ENCODE data around the gene TNFAIP8.

TNFAIP8 gene

DNA sequence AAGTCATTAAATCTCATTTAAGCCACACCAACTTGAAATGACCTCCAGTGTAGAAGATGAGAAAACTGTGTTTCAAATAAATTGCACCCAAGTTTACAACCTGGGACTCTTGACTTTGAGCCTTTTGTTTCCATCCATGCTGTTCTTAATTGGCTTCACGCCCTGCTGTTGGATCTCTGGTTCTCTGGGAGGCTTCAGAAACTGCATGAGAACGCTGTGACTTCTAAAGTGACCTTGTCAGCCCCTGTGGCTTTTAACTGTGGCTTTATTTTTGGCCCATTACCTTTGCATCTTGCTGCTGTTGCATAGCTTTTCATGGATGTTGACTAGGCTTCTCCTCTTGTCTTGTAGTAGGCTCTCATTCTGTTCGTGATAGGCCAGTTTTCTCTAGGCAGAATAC lies 29.3 kb downstream of the TNFAIP8 start:
- in situ Hi-C loops (cut with HindIII; ENCODE audit: low pct_ligation_motif_present, low pct_unique_long_range_greater_than_20kb, low sequenced_read_pairs), result no loop called here
- no peak for DNase-seq

DNA sequence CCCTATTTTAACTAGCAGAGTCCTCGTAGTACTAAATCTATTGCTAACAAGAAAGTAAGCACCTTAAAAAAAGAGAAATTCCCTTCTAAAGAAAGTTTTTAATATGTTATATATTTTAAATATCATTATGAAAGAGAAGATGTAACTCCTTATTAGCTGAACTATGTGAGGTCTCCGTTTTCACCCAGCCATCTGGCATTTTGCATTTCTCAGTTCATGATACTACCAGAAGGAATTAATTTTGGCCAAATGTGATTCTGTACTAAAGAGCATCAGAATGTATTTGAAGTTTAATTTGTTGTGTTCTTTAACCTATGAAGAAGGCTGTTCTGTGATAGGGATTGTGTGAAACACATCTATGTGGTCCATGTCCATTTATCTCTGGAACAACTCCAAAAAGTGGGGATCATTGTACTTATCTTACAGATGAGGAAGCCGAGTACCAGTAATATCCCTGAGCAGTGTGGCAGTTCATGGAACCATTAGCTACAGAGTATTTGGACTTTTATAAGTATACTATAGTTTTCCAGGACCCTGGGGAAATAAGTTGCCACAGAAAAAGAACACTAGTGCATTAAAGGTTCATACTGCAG lies 29.8 kb downstream of the TNFAIP8 start:
- DNase-seq, result no peak
- in situ Hi-C loops (cut with HindIII; ENCODE audit: low pct_ligation_motif_present, low pct_unique_long_range_greater_than_20kb, low sequenced_read_pairs), result no loop called here

DNA sequence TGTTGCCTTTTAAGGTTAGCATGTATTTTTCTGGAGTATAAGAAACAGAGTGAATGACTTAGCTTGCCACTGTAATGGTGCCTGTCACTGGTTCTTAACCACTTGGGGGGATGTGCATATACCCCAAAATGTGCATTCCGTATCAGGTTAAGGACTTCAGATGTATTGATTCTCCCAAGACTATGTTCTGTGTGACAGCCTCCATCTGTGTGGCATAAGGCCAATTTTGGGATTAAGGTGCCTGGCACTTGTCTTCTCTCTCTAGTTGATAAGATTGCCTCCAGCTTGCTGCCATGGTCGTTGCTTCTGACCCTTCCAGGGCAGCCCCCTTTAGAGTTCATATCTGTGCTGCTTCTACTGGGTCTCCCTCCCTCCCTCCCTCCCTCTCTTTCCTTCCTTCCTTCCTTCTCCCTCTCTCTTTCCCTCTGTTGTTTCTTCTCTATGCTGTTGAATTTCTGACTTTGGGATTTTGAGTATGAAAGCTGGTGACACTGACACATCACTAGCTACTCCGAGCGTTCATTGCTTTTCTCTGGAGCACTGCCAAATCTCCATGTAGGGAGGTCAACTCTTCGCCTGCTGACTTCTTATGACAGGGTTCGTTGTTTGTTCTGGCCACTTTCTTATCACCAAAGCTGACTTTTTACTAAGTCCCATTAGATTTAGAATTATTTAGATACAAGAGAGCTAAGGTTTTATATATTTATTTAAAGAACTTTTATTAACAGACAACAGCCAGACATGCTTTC lies 31.0 kb downstream of the TNFAIP8 start:
- no peak for DNase-seq
- in situ Hi-C loops (cut with HindIII; ENCODE audit: low pct_ligation_motif_present, low pct_unique_long_range_greater_than_20kb, low sequenced_read_pairs), result no loop called here

DNA sequence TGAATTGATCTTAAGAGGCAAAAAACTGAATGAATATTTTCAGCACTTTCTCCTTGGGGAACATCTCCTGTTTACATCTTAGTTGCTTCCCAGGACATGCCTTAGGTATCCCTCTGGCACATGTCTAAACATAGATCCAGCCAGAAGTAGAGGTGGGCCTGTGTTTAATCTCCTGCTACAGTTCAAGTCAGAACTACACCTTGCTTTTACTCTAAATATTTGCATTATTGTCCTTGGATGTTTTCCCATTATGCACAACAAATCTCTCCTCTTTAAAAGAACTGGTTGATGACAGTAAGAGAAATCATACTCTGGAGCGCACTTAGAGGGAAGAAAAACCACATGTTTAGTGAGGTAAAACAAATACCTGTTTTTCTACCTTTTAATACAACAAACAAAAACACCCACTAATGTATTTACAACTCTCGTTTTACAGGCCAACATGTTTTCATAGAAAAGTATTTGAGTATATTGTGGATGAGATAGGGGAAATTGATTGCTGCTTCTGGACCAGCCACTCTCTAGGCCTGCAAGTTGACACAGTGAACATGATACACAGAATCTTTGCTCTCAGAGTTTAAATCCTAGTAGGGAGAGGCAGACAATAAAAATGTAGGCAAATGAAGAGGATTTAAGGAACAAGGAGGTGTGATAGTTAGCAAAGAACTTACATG lies 32.3 kb downstream of the TNFAIP8 start:
- DNase-seq, result no peak
- in situ Hi-C loops (cut with HindIII; ENCODE audit: low pct_ligation_motif_present, low pct_unique_long_range_greater_than_20kb, low sequenced_read_pairs), result no loop called here

DNA sequence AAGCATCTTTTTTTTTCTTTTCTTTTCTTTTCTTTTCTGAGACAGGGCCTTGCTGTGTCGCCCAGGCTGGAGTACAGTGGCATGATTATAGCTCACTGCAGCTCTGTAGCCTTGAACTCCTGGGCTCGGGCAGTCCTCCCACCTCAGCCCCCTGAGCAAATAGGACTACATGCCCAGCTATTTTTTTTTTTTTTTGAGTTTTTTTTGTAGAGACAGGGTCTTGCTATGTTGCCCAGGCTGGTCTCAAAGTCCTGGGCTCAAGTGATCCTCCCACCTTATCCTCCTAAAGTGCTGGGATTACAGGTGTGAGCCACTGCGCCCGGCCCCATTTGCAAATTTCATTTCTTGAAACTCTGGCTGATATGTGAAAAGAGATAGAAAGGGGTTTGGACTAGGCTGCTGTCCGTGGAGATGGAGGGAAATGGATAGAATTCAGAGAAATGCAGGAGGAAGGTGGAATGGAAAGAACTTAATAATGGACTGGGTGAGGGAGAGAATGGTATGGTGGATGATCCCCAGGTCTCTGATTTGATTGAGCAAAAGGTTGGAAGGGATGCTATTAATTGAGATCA lies 32.9 kb downstream of the TNFAIP8 start:
- in situ Hi-C loops (cut with HindIII; ENCODE audit: low pct_ligation_motif_present, low pct_unique_long_range_greater_than_20kb, low sequenced_read_pairs), result no loop called here
- DNase-seq, result no peak

DNA sequence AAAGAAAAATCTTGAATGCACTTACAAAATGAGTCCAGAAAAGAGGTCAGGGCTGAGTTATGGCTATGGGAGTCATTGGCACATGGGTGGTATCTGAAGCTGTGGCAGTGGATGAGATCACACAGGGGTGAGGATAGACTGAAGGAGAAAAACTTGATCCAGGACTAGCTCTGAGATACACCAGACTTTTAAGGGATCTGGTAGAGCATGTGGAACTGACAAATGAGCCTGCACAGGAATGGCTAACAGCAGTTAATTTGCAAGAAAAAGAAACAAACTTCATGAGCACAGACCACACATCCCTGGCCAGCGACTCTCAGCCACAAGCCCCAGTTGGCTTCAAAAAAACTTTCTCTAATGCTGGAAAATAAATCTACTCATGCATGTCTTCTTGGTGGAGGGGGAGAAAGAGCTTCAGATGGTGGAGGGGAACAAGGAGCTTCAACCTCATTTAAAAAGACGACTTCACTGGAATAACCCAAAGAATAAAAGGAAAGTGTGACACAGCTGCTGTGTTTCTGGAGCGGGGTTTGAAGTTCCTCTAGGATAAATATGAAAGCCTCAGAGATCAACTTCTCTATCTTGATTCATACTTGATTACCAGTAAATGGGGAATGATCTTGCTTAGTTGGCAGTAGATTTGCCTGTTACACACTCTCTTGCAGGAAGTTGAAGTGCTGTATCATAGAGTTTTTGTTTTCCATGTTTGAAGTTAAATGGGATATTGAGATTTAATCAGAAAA lies 33.6 kb downstream of the TNFAIP8 start:
- in situ Hi-C loops (cut with HindIII; ENCODE audit: low pct_ligation_motif_present, low pct_unique_long_range_greater_than_20kb, low sequenced_read_pairs), result no loop called here

DNA sequence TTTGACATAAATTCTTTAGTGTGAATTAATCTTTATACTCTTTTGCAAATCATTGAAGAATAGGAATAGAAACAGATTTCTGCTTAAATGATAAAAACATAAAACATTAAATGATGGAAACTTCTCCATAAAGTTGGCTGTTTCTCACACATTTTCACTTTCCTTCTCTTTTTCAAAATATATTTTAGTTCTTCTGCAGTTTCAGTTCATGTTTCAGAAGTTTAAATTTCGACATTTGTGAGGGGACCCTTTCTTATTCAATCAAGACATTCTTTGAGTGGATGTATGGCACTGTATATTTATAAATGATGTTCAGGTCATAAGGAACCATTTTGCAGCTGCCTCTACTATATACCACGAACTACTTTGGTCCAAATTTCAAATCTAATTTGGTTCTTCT lies 34.6 kb downstream of the TNFAIP8 start:
- DNase-seq, result no peak
- in situ Hi-C loops (cut with HindIII; ENCODE audit: low pct_ligation_motif_present, low pct_unique_long_range_greater_than_20kb, low sequenced_read_pairs), result no loop called here

More for the DNA sequence above, 33.6 kb downstream of the TNFAIP8 start:
- no peak for DNase-seq

DNA sequence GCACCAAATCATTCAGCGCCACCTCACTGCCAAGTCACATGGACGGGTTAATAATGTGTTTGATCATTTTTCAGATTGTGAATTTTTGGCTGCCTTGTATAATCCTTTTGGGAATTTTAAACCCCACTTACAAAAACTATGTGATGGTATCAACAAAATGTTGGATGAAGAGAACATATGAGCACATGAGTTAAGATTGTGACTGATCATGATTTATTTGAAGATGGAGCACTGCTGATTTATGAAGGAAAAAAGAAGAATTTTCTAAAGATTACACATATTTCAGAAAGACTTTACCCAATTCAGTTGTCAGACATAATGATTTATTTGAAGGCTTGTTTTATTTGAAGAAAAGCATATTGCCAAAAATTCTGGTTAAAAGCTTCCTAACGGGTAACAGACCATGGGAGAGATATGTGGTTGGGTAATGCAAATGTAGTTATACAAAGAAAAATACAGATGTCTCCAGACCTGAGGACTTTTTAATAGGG lies 37.4 kb downstream of the TNFAIP8 start:
- no peak for DNase-seq
- in situ Hi-C loops (cut with HindIII; ENCODE audit: low pct_ligation_motif_present, low pct_unique_long_range_greater_than_20kb, low sequenced_read_pairs), result no loop called here

DNA sequence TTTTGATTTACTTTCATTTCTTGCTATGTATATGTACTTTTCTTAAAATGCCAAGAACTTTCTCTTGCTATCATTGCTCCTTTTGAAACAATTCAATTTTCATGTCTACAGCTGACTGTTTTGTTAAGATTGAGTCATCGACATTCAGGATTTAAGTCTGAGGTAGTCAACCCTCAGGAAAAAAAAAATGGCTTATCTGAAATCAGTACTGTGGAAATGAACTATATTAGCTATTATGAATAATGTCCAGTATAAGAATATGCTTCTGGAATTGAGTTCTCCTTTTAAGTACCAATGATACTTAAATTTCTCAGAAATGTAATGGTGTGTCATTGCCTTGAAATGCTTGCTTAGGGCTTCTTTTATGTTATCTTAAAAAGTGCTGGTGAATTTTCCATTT lies 37.9 kb downstream of the TNFAIP8 start:
- no peak for DNase-seq
- in situ Hi-C loops (cut with HindIII; ENCODE audit: low pct_ligation_motif_present, low pct_unique_long_range_greater_than_20kb, low sequenced_read_pairs), result no loop called here

DNA sequence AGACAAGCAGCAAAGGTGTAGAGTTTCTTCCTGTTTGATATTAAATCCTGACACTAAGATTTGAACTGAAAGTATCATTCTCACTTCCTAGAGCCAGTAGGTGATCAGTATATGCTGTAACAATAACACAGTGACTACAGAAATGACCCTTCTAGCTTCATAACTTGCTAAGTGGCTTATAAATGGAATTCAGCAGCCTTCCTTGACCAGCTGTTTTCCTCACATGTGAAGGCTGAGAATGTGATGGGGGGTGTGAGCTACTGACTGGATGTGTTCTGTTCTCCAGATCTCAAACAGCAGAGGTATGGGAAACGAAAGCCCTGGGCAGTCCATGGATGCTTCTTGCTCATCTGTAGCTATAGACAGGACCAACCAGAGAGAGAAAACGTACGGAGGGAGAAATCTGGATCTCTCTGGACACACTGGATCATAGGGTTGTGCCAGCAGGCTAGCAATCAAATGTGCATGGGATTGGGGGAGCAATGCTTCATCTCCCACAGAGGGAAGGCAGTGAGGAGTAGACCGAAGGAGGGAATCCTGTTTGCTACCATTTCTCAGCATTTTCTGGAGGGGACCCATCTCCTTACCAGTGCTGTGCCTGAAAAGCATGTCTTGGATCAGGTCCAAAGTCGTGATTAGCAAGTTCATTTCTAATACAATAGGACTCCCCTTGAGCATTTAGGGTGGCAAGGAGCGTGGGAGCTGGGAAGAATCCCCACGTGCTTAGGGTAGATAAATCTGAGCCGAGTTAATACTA lies 39.4 kb downstream of the TNFAIP8 start:
- no peak for DNase-seq
- in situ Hi-C loops (cut with HindIII; ENCODE audit: low pct_ligation_motif_present, low pct_unique_long_range_greater_than_20kb, low sequenced_read_pairs), result no loop called here

DNA sequence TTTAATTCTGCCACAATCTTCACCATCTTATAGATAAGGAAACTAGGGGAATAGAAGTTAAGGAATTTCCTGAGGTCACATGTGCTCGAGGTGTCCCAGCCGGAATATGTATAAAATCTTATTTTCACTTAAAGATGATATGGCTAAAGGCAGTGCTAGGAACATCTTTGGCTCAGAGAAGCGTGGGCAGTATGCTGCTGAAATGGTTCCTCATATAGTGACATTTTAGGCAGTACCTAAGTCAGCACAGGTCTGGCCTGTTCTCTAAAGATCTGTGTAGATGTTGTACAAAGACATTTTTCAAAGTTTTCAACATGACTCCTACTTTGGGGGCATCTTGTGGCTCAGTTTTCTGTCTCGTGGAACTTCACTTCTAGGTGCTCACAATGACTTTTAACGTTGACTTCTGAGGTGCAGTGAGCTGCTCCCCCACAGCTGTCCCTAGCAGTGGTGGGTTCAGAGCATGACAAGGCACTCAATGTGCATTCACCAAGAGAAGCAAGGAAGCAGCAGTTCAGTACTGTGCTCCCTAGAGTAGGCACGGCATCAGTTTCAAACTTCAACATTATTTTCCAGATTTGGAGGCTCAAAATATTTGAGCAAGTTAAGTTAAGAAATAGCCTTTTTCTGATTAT lies 40.3 kb downstream of the TNFAIP8 start:
- in situ Hi-C loops (cut with HindIII; ENCODE audit: low pct_ligation_motif_present, low pct_unique_long_range_greater_than_20kb, low sequenced_read_pairs), result no loop called here
- DNase-seq, result no peak

DNA sequence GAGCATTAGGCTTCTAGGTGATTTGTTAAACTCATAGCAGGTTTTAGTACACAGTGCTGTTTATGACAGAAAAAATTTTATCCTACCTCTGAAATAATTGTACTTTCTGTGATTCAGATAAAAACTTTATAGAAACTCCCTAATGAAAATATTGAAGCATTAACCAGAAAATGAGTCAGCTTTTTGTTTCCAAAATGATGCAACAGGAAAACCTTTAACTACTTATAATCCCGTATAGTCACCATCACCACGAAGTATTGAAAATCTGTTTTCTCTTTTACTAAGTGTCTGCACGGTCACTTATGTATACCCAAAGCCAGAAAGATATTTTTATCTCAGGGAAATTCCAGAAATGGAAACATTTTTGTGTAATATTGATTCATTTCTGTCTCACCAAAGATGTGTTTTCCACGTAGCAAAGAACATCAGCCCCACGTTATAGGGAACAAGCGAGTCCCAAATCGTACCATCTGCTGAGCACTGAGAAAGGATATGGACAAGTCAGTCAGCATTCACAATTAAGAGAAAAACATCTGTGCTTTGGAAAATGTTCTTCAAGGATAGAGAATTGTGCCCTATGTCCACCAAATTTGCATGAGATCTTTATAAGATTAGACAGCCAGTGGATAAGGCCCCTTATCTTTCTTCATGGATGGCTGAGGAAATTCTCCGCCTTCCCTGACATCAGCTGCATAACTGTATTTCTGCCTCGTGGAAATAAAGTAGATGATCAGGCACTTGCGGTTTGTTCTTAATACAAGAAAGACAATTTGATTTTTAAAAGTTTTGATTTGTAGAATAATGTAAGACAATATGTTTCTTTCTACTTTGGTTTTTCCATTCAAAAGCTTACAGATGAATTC lies 41.9 kb downstream of the TNFAIP8 start:
- peak; percentile 27 for DNase-seq
- in situ Hi-C loops (cut with HindIII; ENCODE audit: low pct_ligation_motif_present, low pct_unique_long_range_greater_than_20kb, low sequenced_read_pairs), result no loop called here

DNA sequence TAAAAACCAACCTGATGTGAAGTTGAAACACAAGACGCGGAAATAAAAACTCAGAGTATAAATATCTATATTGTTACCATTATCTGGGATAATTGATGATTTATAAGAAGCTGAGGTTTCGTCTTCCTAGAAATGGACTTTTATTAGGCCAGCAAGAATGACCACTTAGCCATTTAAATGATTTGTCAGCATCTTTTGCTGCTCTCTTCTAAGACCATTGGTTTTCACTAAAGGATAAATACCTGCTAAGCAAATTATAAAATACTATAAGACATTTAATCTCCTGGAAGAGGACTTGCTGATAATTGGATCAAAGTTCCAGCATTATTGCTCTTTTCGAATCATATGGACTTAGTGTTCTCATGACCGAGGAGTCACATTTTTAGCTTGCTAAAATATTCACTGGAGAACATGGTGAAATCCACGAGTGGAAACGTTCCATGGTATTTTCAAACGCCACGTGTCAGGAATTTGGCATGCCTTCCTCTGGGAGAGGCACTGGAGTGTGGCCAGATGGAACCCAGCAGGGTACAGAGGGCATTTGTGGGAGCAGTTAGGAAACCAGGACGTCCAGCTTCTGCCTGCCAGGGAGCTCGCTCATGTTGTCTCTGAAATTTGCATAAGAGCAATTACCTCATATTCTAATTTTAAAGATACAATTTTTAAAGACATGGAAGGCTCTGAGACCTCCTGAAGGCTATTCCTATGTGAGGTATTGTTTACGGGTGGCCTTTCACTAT lies 43.1 kb downstream of the TNFAIP8 start:
- in situ Hi-C loops (cut with HindIII; ENCODE audit: low pct_ligation_motif_present, low pct_unique_long_range_greater_than_20kb, low sequenced_read_pairs), result no loop called here
- peak; percentile 78 for DNase-seq

DNA sequence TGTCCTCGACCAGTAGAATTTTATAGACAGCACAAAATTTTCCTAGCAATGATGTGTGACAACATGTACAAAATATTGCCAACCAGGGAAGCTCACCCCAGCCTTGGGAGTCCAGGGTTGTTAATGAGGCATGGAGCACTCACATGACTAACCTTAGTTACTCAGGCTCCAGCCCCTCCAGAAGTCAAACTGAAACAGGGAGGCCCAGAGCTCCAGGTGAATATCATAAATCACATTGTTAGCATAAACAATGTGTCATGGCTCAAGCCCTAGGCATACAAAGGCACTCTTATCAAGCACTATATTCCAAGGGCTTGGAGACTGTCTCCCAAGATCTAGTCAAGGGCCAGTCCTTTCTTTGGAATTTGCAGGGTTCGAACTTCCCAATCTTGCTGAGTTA lies 44.4 kb downstream of the TNFAIP8 start:
- peak; percentile 84 for DNase-seq
- in situ Hi-C loops (cut with HindIII; ENCODE audit: low pct_ligation_motif_present, low pct_unique_long_range_greater_than_20kb, low sequenced_read_pairs), result no loop called here

DNA sequence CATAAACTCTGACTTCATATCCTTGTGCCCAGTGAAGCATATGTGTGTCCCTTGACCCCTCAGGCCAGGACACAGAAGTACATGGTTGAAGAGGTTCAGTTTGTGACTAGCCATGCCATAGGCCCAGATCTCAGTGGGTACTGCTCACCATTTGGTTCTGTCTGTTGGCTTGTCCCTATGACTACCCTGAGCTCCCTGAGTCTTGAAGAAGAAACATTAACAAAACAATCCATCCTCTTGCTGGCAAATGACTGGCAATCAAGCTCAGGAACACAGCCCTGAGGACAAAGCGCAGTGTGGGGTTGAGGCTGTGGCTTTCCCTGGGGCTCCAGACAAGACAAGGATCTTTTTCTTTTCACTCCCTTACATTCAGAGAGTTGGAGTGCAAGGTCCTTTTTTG lies 46.3 kb downstream of the TNFAIP8 start:
- in situ Hi-C loops (cut with HindIII; ENCODE audit: low pct_ligation_motif_present, low pct_unique_long_range_greater_than_20kb, low sequenced_read_pairs), result no loop called here
- no peak for DNase-seq

DNA sequence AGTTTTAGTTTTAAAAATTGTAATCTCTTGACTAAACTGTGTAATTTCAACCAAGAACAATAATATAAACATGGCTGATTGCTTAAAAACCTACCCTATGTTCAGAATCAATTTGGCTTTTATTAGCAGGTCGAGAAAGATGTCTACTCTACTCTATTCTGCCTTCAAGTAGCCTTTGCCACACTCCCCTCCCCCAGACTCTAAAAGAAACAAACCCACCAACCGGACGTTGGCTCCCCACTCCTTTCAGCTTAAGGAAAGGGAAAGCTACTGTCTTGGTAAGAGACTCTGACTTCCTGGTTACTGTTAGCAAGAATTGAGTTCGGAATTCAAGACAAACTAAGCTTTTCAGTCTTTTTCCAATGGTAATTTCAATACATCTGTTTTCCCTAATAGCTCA lies 46.7 kb downstream of the TNFAIP8 start:
- in situ Hi-C loops (cut with HindIII; ENCODE audit: low pct_ligation_motif_present, low pct_unique_long_range_greater_than_20kb, low sequenced_read_pairs), result no loop called here

More for the DNA sequence above, 46.7 kb downstream of the TNFAIP8 start:
- DNase-seq, result no peak

All from ACHN (cell line).